Adrenal gland (tissue), 12 donors: Measurements from ENCODE around the gene IDH3G. TPM values are rescaled to one million over a fixed set of nuclear protein-coding genes. Genes with fewer than 3 reads are reported as not detected.

ENCODE experiments used
- DNase-seq, 7 donors: peaks; one replicate each; pipeline ENCODE4 v3.0.0-alpha.2; 2019 to 2020
- H3K27ac ChIP-seq, 5 donors: fragments of 200-600 bp; sonication (generic) in 4 of 5; 1 replicate in 3 of 5; 2 replicates in 2 of 5; pipeline versions ENCODE4 v1.5.1 to v1.8.0; 2016 to 2020; ENCODE audit warnings: mild to moderate bottlenecking in 1 of 5
- H3K27me3 ChIP-seq: fragments of 200-600 bp; 2 replicates; pipeline ENCODE4 v1.8.0; 2021
- H3K36me3 ChIP-seq, 2 donors: fragments of 200-600 bp; replicated peaks in 1 of 2; 1 replicate in 1 of 2; 2 replicates in 1 of 2; pipeline versions ENCODE4 v1.5.1 to v1.8.0; 2018 to 2022
- H3K4me1 ChIP-seq, 2 donors: fragments of 200-600 bp; replicated peaks in 1 of 2; 1 replicate in 1 of 2; 2 replicates in 1 of 2; pipeline versions ENCODE4 v1.5.1 to v1.8.0; 2018 to 2021
- H3K4me3 ChIP-seq, 4 donors: fragments of 200-600 bp; sonication (generic) in 3 of 4; one replicate each; pipeline ENCODE4 v1.5.1; 2016 to 2018
- H3K9me3 ChIP-seq, 3 donors: fragments of 200-600 bp; sonication (generic) in 1 of 3; replicated peaks in 1 of 3; 1 replicate in 2 of 3; 2 replicates in 1 of 3; pipeline versions ENCODE4 v1.5.1 to v1.8.0; 2016 to 2021
- CTCF ChIP-seq, 6 experiments: fragments of 450-650 bp in 4 of 6; fragments of 200-600 bp in 2 of 6; sonication (generic) in 1 of 6; IDR thresholded peaks; 1 replicate in 5 of 6; 2 replicates in 1 of 6; pipeline versions ENCODE4 v1.5.1 to v1.8.0; 2016 to 2021; ENCODE audit warnings: antibody characterized with exemption in 6 of 6, mild to moderate bottlenecking in 2 of 6, moderate library complexity in 1 of 6
- POLR2A ChIP-seq, 2 donors: fragments of 450-650 bp; IDR thresholded peaks; one replicate each; pipeline ENCODE4 v1.6.1; 2017; ENCODE audit warnings: antibody characterized with exemption in 2 of 2, mild to moderate bottlenecking in 2 of 2, moderate library complexity in 1 of 2
- WGBS, 4 donors: extraction: QIAGEN DNeasy Blood & Tissue Kit in 2 of 4; methylation state at CpG; one replicate each; pipeline versions ENCODE4 v1.1.5 to v1.1.7; 2013 to 2017; 5-methylcytosine and 5-hydroxymethylcytosine counted together
- intact Hi-C, 2 donors: fragments of 100-400 bp; cut with DNase I; formaldehyde crosslinking; loops; one replicate each; pipeline versions ENCODE4 v1.14.1 to v1.15.0; 2022 to 2023
- polyA plus RNA-seq, 3 donors: library from polyadenylated mRNA; stranded (reverse); fragments of 200-250 nt in 2 of 3; fragments of 350-450 nt in 1 of 3; fragmentation: Illumina TruSeq in 1 of 3; extraction: RNeasy Lipid Tissue Mini Kit (QIAGEN cat#74804) in 1 of 3; gene quantifications; one replicate each; pipeline ENCODE4 v1.2.3, GENCODE V29; 2013 to 2014
- total RNA-seq, 9 donors: library from RNA; depleted of rRNA in 4 of 9; stranded (reverse); fragments of >200 nt in 4 of 9; fragments of 120-200 nt in 1 of 9; fragmentation: NEBNext Ultra II Directional in 1 of 9; extraction: Animal tissue kit (Norgen Biotek cat#: 25700) in 1 of 9; gene quantifications; one replicate each; pipeline versions ENCODE4 v1.1.0 to v1.2.4, GENCODE V29; 2013 to 2023
- donor health status: healthy with polysubstance abuse.
- donor health status: Bipolar disorder and iron deficiency.
- donor health status: DM: yes; HTN: yes; CAD: no.
- donor health status: DM: no; HTN: no; CAD: no.
- donor health status: DM: no; HTN: no; CAD: no.
- donor health status: DM: yes; HTN: yes; CAD: no.

IDH3G gene
- total and polyA plus RNA-seq, 12 donors, result 68.4 to 144 (median 85.2) TPM

- 44 to 89% (median 62%) methylated on average over 6 to 17 of the region's 17 CpGs for WGBS, 4 donors
- Histone ChIP-seq H3K4me1 (no peaks in the 10 kb centered on the region), H3K27me3 (peaks cover 45% of the 10 kb centered on the region), H3K27ac (peak overlapping the region in 1 of 5 donors; percentile 55), H3K4me3 (no peak overlapping the region), H3K36me3 (no peaks in the 10 kb centered on the region), H3K9me3 (no peaks in the 10 kb centered on the region)
- DNase-seq, result no peak
- intact Hi-C loops, result no loop called here
- TF ChIP-seq POLR2A (IDR thresholded peaks at IDR 0.05) (no peak), CTCF (IDR thresholded peaks at IDR 0.05) (no peak)
Measured at GRCh38 chrX:153828308-153828707, 34.1 kb upstream of the IDH3G start.

GRCh38 chrX:153827903-153828302, 33.7 kb upstream of the IDH3G start:
- DNase-seq, result no peak
- Histone ChIP-seq H3K9me3 (no peaks in the 10 kb centered on the region), H3K4me1 (no peaks in the 10 kb centered on the region), H3K36me3 (no peaks in the 10 kb centered on the region), H3K27ac (no peak overlapping the region), H3K27me3 (peaks cover 45% of the 10 kb centered on the region), H3K4me3 (no peak overlapping the region)
- TF ChIP-seq CTCF (IDR thresholded peaks at IDR 0.05) (no peak), POLR2A (IDR thresholded peaks at IDR 0.05) (no peak)
- WGBS, 4 donors, result 57 to 100% (median 81%) methylated on average over 1 to 9 of the region's 9 CpGs
- intact Hi-C loops, result no loop called here

GRCh38 chrX:153827016-153827415, 32.8 kb upstream of the IDH3G start:
- H3K9me3 ChIP-seq, result no peaks in the 10 kb centered on the region
- no peak for DNase-seq
- no peaks in the 10 kb centered on the region for H3K4me1 ChIP-seq
- no peak overlapping the region for H3K4me3 ChIP-seq
- H3K36me3 ChIP-seq, result no peaks in the 10 kb centered on the region
- intact Hi-C loops, result no loop called here
- peaks cover 41% of the 10 kb centered on the region for H3K27me3 ChIP-seq
- TF ChIP-seq POLR2A (IDR thresholded peaks at IDR 0.05) (no peak), CTCF (IDR thresholded peaks at IDR 0.05) (no peak)
- H3K27ac ChIP-seq, result no peak overlapping the region
- 60 to 80% (median 75%) methylated on average over 3 of the region's 3 CpGs for WGBS, 4 donors

GRCh38 chrX:153825042-153825441, 30.9 kb upstream of the IDH3G start:
- Histone ChIP-seq H3K36me3 (no peaks in the 10 kb centered on the region), H3K9me3 (no peaks in the 10 kb centered on the region), H3K4me3 (no peak overlapping the region), H3K27me3 (peaks cover 38% of the 10 kb centered on the region), H3K27ac (no peak overlapping the region), H3K4me1 (no peaks in the 10 kb centered on the region)
- intact Hi-C loops, result no loop called here
- TF ChIP-seq POLR2A (IDR thresholded peaks at IDR 0.05), result no peak
- no peak for TF ChIP-seq CTCF (IDR thresholded peaks at IDR 0.05)
- 75 to 84% (median 78%) methylated on average over 6 to 8 of the region's 8 CpGs; no CpG with 5 or more reads in 1 of the 4 donors for WGBS, 4 donors
- DNase-seq, result no peak
